T-helper 22 cell (primary cell): ENCODE results near the gene SHTN1.

Experiments used
- DNase-seq: peaks from one replicate; pipeline ENCODE4 v3.0.0-alpha.2; 2020; ENCODE audit warnings: low read depth

Gene SHTN1

GRCh38 chr10:117005026-117005526, at the start of gene SHTN1:
TSS of gene SHTN1 (minus strand) at chr10:117005187. CDS start at chr10:117005079, 108 bp downstream.
- peak; percentile 6 for DNase-seq

- no peak for DNase-seq
Measured at GRCh38 chr10:117053482-117053881, 48.5 kb upstream of the SHTN1 start.

GRCh38 chr10:117047947-117048346, 43.0 kb upstream of the SHTN1 start:
- no peak for DNase-seq

- no peak for DNase-seq
Measured at GRCh38 chr10:117016266-117016665, 11.3 kb upstream of the SHTN1 start.

- DNase-seq, result no peak
Measured at GRCh38 chr10:117014835-117015234, 9.8 kb upstream of the SHTN1 start.

GRCh38 chr10:117007080-117007479, 2.1 kb upstream of the SHTN1 start:
- DNase-seq, result no peak

- DNase-seq, result no peak
Measured at GRCh38 chr10:117005527-117006055, 604 bp upstream of the SHTN1 start.

GRCh38 chr10:117004227-117005025, 561 bp downstream of the SHTN1 start:
- no peak for DNase-seq

GRCh38 chr10:117003336-117003735, 1.7 kb downstream of the SHTN1 start:
- DNase-seq, result no peak

GRCh38 chr10:117002206-117002605, 2.8 kb downstream of the SHTN1 start:
- no peak for DNase-seq

- DNase-seq, result no peak
Measured at GRCh38 chr10:117001144-117001543, 3.8 kb downstream of the SHTN1 start.

GRCh38 chr10:117000580-117000979, 4.4 kb downstream of the SHTN1 start:
- DNase-seq, result no peak

GRCh38 chr10:116998172-116998571, 6.8 kb downstream of the SHTN1 start:
- no peak for DNase-seq

- DNase-seq, result no peak
Measured at GRCh38 chr10:116997015-116997414, 8.0 kb downstream of the SHTN1 start.

GRCh38 chr10:116995648-116996047, 9.3 kb downstream of the SHTN1 start:
- DNase-seq, result no peak

- no peak for DNase-seq
Measured at GRCh38 chr10:116994113-116994890, 10.7 kb downstream of the SHTN1 start.

- DNase-seq, result no peak
Measured at GRCh38 chr10:116993610-116994009, 11.4 kb downstream of the SHTN1 start.

GRCh38 chr10:116992183-116992582, 12.8 kb downstream of the SHTN1 start:
- no peak for DNase-seq

GRCh38 chr10:116990276-116990800, 14.6 kb downstream of the SHTN1 start:
- DNase-seq, result no peak

GRCh38 chr10:116989439-116989838, 15.5 kb downstream of the SHTN1 start:
- DNase-seq, result no peak

- no peak for DNase-seq
Measured at GRCh38 chr10:116988311-116988710, 16.7 kb downstream of the SHTN1 start.

- no peak for DNase-seq
Measured at GRCh38 chr10:116985611-116986010, 19.4 kb downstream of the SHTN1 start.
